ENCODE measurements around the gene SHD.
"Not testable (repeated sequence)": the region's sequence is repeated elsewhere in the genome, so short reads cannot be mapped to it uniquely, and the experiment has no call there.

DNA sequence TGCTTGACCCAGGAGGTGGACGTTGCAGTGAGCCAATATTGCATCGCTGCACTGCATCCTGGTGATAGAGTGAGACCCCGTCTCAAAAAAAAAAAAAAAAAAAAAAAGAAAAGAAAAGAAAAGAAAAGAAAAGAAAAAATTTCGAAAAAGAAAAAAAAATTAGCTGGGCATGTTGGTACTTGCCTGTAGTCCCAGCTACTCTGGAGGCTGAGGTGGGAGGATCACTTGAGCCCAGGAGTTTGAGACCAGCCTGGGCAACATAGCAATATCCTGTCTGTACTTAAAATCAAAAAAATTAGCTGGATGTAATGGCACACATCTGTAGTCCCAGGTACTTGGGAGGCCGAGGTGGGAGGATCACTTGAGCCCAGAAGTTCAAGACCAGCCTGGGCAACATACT lies 46.9 kb upstream of the SHD start:
- TF ChIP-seq, protein P1, sequence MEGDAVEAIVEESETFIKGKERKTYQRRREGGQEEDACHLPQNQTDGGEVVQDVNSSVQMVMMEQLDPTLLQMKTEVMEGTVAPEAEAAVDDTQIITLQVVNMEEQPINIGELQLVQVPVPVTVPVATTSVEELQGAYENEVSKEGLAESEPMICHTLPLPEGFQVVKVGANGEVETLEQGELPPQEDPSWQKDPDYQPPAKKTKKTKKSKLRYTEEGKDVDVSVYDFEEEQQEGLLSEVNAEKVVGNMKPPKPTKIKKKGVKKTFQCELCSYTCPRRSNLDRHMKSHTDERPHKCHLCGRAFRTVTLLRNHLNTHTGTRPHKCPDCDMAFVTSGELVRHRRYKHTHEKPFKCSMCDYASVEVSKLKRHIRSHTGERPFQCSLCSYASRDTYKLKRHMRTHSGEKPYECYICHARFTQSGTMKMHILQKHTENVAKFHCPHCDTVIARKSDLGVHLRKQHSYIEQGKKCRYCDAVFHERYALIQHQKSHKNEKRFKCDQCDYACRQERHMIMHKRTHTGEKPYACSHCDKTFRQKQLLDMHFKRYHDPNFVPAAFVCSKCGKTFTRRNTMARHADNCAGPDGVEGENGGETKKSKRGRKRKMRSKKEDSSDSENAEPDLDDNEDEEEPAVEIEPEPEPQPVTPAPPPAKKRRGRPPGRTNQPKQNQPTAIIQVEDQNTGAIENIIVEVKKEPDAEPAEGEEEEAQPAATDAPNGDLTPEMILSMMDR (conservative IDR thresholded peaks at IDR 0.05; ENCODE audit: low read depth, low read length), result not testable (repeated sequence)
- not testable (repeated sequence) for TF ChIP-seq EZH2 (IDR thresholded peaks at IDR 0.05; ENCODE audit: low read length, unreplicated experiment); EZH2phosphoT487 (IDR thresholded peaks at IDR 0.05; ENCODE audit: borderline replicate concordance, low read length)
